Kidney epithelial cell (primary cell): Measurements from ENCODE around the gene CPSF4L. TPM values are rescaled to one million over a fixed set of nuclear protein-coding genes. Genes with fewer than 3 reads are reported as not detected.
A peak's percentile ranks its signal among the peaks of the same experiment; 100 is the strongest.

Source experiments
- DNase-seq: peaks from one replicate; pipeline ENCODE4 v3.0.0-alpha.2; 2010; ENCODE audit warnings: low read depth
- H3K27me3 ChIP-seq: 2 replicates; pipeline ENCODE4 v1.6.0; 2011; ENCODE audit warnings: low read length; ENCODE audit not compliant: control insufficient read depth, insufficient read depth
- H3K36me3 ChIP-seq: 2 replicates; pipeline ENCODE4 v1.5.1; 2011; ENCODE audit warnings: low read length; ENCODE audit not compliant: control insufficient read depth, insufficient read depth
- H3K4me3 ChIP-seq: 2 replicates; pipeline ENCODE4 v1.5.1; 2011; ENCODE audit warnings: low read depth, mild to moderate bottlenecking, control low read depth, low read length
- CTCF ChIP-seq: IDR thresholded peaks from 2 replicates; pipeline ENCODE4 v1.5.1; 2011; ENCODE audit warnings: mild to moderate bottlenecking, moderate library complexity, low read length, control low read depth, inconsistent platforms; ENCODE audit not compliant: insufficient read depth, poor library complexity, severe bottlenecking
- total RNA-seq: library from RNA; depleted of rRNA; stranded (reverse); fragments of >200 nt; gene quantifications from 2 replicates; pipeline ENCODE4 v1.2.3, GENCODE V29; 2015

The CPSF4L gene
- total RNA-seq, 1 donor from 2014 or later = not detected

- Histone ChIP-seq H3K4me3 (no peak overlapping the region), H3K27me3 (no peaks in the 10 kb centered on the region), H3K36me3 (no peaks in the 10 kb centered on the region)
- no peak for DNase-seq
- no peak for TF ChIP-seq CTCF
Observed at GRCh38 chr17:73262676-73263642, 1.3 kb upstream of the CPSF4L start.

- TF ChIP-seq CTCF = no peak
- H3K36me3 ChIP-seq = no peaks in the 10 kb centered on the region
- H3K27me3 ChIP-seq = no peaks in the 10 kb centered on the region
- no peak for DNase-seq
- H3K4me3 ChIP-seq = no peak overlapping the region
Observed at GRCh38 chr17:73261952-73262675, 434 bp upstream of the CPSF4L start.

- Histone ChIP-seq H3K4me3 (no peak overlapping the region), H3K36me3 (no peaks in the 10 kb centered on the region), H3K27me3 (no peaks in the 10 kb centered on the region)
- no peak for DNase-seq
- no peak for TF ChIP-seq CTCF
Observed at GRCh38 chr17:73257516-73257915, 4.2 kb downstream of the CPSF4L start.

- no peak overlapping the region for H3K4me3 ChIP-seq
- H3K36me3 ChIP-seq = no peaks in the 10 kb centered on the region
- no peak for DNase-seq
- H3K27me3 ChIP-seq = no peaks in the 10 kb centered on the region
- TF ChIP-seq CTCF = no peak
Observed at GRCh38 chr17:73256220-73256619, 5.5 kb downstream of the CPSF4L start.

GRCh38 chr17:73255671-73256181 lies 6.0 kb downstream of the CPSF4L start:
- H3K36me3 ChIP-seq = no peaks in the 10 kb centered on the region
- no peaks in the 10 kb centered on the region for H3K27me3 ChIP-seq
- peak; percentile 99 for TF ChIP-seq CTCF
- H3K4me3 ChIP-seq = no peak overlapping the region
- no peak for DNase-seq
